ENCODE measurements around the gene SMOC1.

The SMOC1 gene

GRCh38 chr14:69865701-69866365 is 13.4 kb upstream of the SMOC1 start:
- DNase-seq, result no peak

- no peak for DNase-seq
Observed at GRCh38 chr14:69868363-69868963, 10.8 kb upstream of the SMOC1 start.

- no peak for DNase-seq
Observed at GRCh38 chr14:69870613-69871012, 8.6 kb upstream of the SMOC1 start.

- DNase-seq, result no peak
Observed at GRCh38 chr14:69873877-69874780, 5.1 kb upstream of the SMOC1 start.

- no peak for DNase-seq
Observed at GRCh38 chr14:69876221-69876847, 2.9 kb upstream of the SMOC1 start.

GRCh38 chr14:69876848-69877306 is 2.3 kb upstream of the SMOC1 start:
- DNase-seq, result no peak

- DNase-seq, result no peak
Observed at GRCh38 chr14:69877492-69877891, 1.7 kb upstream of the SMOC1 start.

GRCh38 chr14:69878251-69878650 is 965 bp upstream of the SMOC1 start:
- DNase-seq, result no peak

GRCh38 chr14:69880044-69880487 is 850 bp downstream of the SMOC1 start:
- no peak for DNase-seq

GRCh38 chr14:69880893-69881292 is 1.7 kb downstream of the SMOC1 start:
- DNase-seq, result no peak

GRCh38 chr14:69882116-69882864 is 3.1 kb downstream of the SMOC1 start:
- DNase-seq, result no peak

GRCh38 chr14:69882915-69883314 is 3.7 kb downstream of the SMOC1 start:
- DNase-seq, result no peak

GRCh38 chr14:69886453-69887242 is 7.4 kb downstream of the SMOC1 start:
- no peak for DNase-seq

GRCh38 chr14:69887740-69888657 is 8.8 kb downstream of the SMOC1 start:
- no peak for DNase-seq

- no peak for DNase-seq
Observed at GRCh38 chr14:69891422-69891821, 12.2 kb downstream of the SMOC1 start.

GRCh38 chr14:69895109-69895508 is 15.9 kb downstream of the SMOC1 start:
- no peak for DNase-seq

GRCh38 chr14:69896080-69896479 is 16.9 kb downstream of the SMOC1 start:
- no peak for DNase-seq

- no peak for DNase-seq
Observed at GRCh38 chr14:69896972-69897371, 17.8 kb downstream of the SMOC1 start.

GRCh38 chr14:69900603-69901002 is 21.4 kb downstream of the SMOC1 start:
- no peak for DNase-seq
